HG03575 (cell line): Measurements from ENCODE around the gene DNAJC1.

ENCODE experiments used
- ATAC-seq: cut with Tn5 transposase; IDR thresholded peaks from one replicate; pipeline ENCODE4 v1.9.1; 2021; ENCODE audit not compliant: unreplicated experiment, insufficient number of reproducible peaks, low FRiP score; ENCODE audit errors: extremely low read depth

DNAJC1 gene

GRCh38 chr10:21754410-21755011, 249.0 kb downstream of the DNAJC1 start:
- no peak for ATAC-seq

GRCh38 chr10:21753497-21754270, 249.8 kb downstream of the DNAJC1 start:
- no peak for ATAC-seq

GRCh38 chr10:21751341-21752310, 251.9 kb downstream of the DNAJC1 start:
- no peak for ATAC-seq

- ATAC-seq, result no peak
These were observed 253.1 kb downstream of the DNAJC1 start for GRCh38 chr10:21750424-21750823.

- no peak for ATAC-seq
These were observed 253.7 kb downstream of the DNAJC1 start for GRCh38 chr10:21749788-21750187.

GRCh38 chr10:21747809-21748208, 255.7 kb downstream of the DNAJC1 start:
- no peak for ATAC-seq

- ATAC-seq, result no peak
These were observed 257.4 kb downstream of the DNAJC1 start for GRCh38 chr10:21746118-21746517.

GRCh38 chr10:21744223-21744622, 259.3 kb downstream of the DNAJC1 start:
- ATAC-seq, result no peak

- no peak for ATAC-seq
These were observed 260.7 kb downstream of the DNAJC1 start for GRCh38 chr10:21742740-21743412.

GRCh38 chr10:21740989-21741388, 262.5 kb downstream of the DNAJC1 start:
- no peak for ATAC-seq

GRCh38 chr10:21737106-21737505, 266.4 kb downstream of the DNAJC1 start:
- no peak for ATAC-seq

- ATAC-seq, result no peak
These were observed 269.8 kb downstream of the DNAJC1 start for GRCh38 chr10:21733710-21734109.

GRCh38 chr10:21732067-21732772, 271.3 kb downstream of the DNAJC1 start:
- no peak for ATAC-seq

GRCh38 chr10:21728618-21729017, 274.9 kb downstream of the DNAJC1 start:
- no peak for ATAC-seq

GRCh38 chr10:21727452-21728168, 275.9 kb downstream of the DNAJC1 start:
- ATAC-seq, result no peak

- ATAC-seq, result no peak
These were observed 276.8 kb downstream of the DNAJC1 start for GRCh38 chr10:21726601-21727225.

GRCh38 chr10:21724687-21725367, 278.7 kb downstream of the DNAJC1 start:
- ATAC-seq, result no peak
